HG03342 (cell line): ENCODE results near the gene SCAF8.
"Not testable (repeated sequence)": the region's sequence is repeated elsewhere in the genome, so short reads cannot be mapped to it uniquely, and the experiment has no call there.

Source experiments
- ATAC-seq: cut with Tn5 transposase; IDR thresholded peaks from one replicate; pipeline ENCODE4 v1.9.1; 2021; ENCODE audit warnings: mild to moderate bottlenecking, moderate library complexity; ENCODE audit not compliant: unreplicated experiment

SCAF8 gene, protein sequence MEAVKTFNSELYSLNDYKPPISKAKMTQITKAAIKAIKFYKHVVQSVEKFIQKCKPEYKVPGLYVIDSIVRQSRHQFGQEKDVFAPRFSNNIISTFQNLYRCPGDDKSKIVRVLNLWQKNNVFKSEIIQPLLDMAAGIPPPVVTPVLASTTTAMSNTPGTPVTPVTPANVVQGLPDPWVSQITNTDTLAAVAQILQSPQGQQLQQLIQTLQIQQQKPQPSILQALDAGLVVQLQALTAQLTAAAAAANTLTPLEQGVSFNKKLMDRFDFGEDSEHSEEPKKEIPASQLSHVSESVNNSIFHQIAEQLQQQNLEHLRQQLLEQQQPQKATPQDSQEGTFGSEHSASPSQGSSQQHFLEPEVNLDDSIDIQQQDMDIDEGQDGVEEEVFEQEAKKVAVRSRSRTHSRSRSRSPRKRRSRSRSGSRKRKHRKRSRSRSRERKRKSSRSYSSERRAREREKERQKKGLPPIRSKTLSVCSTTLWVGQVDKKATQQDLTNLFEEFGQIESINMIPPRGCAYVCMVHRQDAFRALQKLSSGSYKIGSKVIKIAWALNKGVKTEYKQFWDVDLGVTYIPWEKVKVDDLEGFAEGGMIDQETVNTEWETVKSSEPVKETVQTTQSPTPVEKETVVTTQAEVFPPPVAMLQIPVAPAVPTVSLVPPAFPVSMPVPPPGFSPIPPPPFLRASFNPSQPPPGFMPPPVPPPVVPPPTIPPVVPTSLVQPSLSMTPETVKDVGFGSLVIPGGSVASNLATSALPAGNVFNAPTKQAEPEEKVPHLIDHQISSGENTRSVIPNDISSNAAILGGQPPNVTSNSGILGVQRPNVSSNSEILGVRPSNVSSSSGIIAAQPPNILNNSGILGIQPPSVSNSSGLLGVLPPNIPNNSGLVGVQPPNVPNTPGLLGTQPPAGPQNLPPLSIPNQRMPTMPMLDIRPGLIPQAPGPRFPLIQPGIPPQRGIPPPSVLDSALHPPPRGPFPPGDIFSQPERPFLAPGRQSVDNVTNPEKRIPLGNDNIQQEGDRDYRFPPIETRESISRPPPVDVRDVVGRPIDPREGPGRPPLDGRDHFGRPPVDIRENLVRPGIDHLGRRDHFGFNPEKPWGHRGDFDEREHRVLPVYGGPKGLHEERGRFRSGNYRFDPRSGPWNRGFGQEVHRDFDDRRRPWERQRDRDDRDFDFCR (N-terminal part only)

DNA sequence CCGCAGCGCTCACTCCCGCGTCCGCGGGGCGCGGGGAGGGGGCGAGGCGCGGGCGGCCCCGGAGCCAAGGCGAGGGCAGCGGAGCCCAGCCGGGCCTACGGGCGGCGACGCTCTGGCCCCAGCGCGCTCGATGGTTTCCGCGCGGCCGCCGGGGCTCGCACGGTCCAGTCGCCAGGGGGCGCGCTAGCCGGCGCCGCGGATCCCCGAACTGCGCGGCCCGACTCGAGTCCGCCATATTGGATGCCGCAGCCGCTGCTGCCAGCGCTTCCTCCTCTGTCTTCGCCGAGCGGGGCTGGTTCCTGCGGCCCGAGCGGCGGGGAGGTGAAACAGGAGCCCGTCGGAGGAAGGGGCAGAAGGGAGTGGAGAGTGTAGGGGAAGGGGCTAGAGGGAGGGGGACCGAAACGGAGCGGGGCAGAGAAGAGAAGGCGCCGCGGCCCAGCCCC lies at the start of gene SCAF8:
Gene SCAF8 (plus strand): TSS at position 234 of the 443 bp plus-strand sequence. CDS start 485 bp downstream, outside the sequence.
- peak; percentile 80 for ATAC-seq

DNA sequence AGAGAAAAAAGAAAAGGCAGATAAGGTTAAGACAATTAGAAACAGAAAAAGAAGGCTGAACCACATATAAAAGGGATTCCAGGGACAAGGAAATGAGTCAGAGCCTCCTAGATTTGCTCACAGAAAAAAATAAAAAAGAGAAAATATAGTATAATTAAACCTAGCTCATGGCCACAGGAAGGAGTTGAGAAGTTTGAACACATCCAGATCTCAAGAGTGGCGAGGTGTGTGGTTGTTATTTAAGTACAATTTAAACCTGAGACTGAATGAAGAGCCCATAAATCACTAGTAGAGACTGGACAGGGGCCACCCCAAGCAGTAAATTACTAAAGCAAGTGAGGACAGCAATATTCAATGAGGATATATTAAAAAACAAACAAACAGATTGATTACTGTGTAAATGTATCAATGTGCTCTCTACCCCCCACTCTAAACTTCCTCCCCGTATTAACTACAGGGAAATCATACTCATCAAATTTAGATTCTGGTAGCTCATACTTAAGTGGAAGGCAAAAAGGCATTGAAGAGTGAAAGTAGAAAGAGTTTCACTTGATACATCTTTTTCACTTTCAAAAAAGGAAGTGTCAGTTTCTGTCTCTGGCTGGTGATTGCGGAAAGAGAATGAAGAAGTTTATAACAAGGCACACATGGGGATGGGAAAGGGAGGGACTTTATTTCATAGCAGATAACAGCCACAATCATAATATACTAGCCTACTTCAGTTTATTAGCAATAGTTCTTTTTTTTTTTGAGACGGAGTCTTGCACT lies 49.3 kb upstream of the SCAF8 start:
- ATAC-seq: peak; percentile 92

DNA sequence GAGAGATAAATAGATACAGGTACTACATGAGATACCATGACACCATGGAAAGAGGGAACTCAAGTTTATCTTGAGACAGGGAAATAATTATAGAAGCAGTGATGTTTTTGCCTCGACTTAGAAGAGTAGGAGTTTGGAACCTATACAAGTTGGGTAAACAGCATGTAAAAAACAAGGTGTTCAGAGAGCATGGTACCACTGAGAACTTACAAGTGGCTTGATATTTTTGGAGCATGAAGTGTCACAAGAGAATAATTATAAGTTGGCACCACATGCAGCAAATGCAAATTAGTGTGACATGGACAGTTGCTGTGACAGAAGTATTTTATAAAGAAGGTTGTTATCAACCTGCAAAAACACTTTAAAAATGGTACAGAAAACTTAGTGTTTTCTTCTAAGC lies 47.1 kb upstream of the SCAF8 start:
- ATAC-seq: no peak

DNA sequence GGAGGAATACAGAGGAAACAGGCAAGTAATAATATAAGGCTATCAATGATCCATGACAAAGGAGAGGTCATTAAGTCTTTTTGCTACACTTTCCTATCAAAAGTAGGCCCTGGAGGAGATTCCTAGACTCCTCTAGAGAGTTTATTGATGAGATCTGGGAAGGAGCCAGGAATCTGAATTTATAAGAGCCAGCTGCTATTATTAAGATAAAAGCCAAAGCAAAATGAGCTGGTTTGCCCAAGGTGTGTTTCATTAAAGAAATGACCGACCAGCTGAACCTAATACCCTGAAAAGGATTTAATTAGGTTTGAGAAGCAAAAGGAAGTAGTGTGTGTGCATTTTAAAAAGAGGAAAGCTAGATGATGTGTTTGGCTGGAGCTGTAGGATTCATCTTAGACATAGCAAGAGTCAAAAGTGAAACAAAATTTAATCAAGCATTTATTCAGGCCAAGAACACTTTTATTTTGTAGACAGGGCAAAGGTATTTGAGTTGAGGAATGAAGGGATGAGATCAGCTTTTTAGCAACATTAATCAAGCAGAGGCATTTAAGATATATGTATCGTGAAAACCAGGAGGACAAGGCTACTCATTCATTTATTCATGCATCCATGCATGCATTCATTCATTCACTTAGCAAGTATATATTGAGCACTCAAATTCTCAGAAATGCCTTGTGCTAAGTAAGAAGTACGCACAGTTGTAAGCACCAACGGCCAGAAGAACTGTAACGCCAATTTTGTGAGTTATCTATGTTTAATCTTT lies 43.5 kb upstream of the SCAF8 start:
- ATAC-seq: no peak

DNA sequence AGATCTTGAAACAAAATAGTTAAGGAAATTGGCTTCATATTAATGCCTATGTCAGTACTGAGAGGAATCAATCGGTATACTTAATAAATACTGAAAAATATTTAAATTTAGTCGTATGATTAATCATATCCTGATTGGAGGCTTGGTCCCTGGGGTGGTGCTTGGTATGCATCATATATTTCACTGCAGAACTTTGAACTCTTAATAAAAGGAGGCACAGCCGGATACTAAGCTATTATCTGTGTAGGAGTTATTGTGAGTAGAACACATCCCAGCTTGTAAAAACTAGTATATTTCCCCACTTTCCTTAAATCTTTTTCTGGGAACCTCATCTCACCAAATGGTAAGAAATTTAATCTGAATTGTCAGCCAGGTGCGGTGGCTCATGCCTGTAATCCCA lies 42.4 kb upstream of the SCAF8 start:
- ATAC-seq: no peak

DNA sequence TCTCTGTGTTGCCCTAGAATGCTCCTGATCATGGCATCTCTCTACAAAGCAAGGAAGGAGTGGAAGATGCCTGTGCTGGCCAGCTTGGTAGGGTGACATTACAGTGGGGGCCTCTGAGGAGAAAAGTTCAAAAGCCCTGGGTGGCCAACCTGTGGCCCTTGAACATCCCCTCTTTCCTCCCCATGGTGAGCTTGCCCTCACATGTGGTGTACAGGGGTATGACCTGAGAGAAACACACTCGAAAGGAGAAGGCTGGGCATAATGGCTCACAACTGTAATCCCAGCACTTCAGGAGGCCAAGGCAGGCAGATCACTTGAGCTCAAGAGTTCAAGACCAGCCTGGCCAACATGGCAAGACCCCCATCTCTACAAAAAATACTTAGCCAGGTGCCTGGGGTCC lies 36.6 kb upstream of the SCAF8 start:
- ATAC-seq: no peak

DNA sequence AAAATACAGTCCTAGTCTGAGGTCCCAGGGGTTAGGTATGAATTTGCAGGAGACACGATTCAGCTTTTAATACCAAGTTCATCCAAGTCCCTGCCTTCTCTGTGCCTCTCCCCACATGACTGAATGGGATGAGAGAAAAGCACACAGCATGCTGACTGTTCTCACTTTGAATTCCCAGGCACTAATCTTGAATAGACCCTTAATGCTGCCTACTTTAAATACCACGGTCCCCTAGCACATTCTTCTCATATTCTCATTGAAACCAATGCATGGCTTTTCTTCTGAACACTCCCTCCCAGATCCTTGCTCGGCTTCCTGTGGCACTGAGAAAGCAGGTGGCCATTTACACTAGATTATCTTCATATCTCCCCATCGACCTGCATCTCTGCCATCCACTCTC lies 30.1 kb upstream of the SCAF8 start:
- ATAC-seq: no peak

DNA sequence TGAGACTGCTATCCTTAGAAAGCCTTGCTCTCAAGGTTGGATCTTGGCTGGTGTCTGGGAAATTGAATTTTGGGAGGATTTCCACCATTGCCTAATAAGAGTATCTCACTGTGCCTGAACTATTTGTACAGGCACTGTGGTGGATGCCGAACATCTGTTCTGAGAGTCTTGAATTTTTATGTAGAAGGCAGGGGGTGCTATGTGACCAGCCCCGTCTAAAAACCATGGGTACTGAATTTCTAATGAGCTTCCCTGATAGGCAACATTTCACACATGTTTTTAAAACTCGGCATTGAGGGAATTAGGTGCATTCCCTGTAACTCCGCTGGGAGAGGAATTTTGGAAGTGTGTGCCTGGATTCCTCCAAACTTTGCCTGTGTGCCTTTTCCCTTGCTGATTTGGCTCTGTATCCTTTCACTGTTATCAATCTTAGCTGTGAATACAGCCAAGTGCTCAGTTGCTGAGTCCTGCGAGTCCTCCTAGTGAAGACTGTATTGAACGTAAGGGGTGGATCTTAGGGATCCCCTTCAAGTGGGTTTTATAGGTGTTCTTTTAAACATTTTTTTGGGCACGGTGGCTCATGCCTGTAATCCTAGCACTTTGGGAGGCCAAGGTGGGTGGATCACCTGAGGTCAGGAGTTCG lies 27.6 kb upstream of the SCAF8 start:
- no peak for ATAC-seq

DNA sequence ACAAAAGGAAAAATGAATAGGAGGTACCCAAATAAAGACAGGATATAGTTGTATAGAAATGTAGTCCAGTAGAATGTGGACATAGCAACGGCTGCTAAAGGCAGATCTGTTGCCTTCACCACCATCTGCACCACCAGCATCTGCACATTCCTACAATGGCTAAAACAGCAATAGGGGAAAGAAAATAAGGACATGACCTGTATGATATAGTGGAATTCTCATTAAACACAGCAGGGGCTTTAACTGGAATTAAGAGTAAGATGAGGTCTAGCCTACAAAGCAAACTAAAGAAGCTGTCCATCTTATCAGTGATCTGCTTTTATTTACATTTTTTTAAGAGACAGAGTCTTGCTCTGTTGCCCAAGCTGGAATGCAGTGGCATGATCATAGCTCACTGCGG lies 26.8 kb upstream of the SCAF8 start:
- ATAC-seq: no peak

DNA sequence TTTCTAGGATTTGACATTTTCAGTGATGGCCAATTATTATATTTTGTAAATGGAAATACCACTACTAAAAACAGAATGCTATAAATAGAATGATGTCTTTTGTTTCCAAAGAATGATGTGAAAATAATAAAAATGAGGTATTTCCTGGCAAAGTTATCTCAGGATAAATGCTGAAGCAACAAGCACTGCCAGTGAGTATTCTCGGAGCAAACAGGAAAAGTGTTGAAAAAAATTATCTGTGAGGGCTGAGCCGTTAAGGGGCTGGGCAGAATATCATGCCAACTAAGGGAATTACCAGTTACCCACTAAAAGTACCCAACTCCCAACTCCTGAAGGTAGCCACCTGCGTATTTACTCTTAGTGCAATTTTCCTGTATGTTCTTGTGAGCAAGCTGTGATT lies 23.6 kb upstream of the SCAF8 start:
- ATAC-seq: no peak

DNA sequence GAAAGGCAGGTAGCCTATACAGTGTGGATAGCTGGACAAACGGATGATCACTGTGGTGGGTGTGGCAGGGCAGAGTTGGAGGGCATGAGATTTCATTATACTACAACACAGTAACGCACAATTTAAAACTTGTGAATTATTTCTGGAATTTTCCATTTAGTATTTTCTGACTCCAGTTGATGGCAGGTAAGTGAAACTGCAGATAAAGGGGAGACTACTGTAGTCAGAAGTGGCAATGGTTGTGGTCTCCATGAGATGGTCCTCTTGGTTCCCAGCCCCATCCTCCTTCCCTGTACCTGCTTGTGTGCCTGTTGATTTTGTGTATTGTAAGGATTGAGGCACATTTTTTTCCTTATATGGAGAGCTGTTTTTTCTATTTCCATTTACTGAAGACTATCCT lies 22.5 kb upstream of the SCAF8 start:
- no peak for ATAC-seq

DNA sequence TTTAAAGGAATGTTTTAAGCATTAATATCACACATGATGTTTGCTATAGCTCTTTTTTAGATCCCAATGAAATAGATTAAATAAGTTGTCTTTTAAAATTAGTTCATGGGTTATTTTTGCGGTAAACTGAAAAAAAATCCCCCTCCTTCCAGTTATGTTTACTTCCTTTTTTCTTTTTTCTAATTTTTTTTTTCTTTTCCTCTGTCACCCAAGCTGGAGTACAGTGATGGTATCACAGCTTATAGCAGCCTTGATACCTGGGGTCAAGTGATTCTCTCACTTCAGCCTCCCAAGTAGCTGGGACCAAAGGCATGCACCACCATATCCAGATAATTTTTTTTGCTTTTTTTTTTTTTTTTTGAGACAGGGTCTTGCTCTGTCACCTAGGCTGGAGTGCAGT lies 17.8 kb upstream of the SCAF8 start:
- no peak for ATAC-seq

DNA sequence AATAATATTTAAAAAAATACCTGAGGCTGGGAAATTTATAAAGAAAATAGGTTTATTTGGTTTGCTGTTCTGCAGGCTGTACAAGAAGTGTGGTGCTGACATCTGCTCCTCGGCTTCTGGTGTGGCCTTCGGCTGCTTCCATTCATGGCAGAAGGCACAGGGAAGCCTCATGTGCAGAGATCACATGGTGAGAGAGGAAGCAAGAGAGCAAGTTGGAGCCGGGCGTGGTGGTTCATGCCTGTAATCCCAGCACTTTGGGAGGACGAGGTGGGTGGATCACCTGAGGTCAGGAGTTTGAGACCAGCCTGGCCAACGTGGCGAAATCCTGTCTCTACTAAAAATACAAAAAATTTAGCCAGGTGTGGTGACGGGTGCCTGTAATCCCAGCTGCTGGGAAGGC lies 16.9 kb upstream of the SCAF8 start:
- ATAC-seq: not testable (repeated sequence)

DNA sequence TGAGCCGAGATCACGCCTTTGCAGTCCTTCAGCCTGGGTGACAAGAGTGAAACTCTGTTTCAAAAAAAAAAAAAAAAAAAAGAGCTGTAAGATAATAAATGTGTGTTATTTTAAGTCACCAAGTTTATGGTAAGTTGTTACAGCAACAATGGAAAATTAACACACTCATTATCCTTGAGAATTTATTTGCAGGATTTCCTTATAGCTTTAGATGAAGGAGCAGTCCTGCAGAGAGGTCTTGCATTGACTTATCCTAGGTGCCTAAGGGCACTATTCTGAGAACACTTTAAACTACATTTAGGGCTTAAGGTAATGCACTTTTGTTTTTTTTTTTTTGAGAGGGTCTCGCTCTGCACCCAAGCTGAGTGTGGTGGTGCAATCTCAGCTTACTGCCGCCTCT lies 13.8 kb upstream of the SCAF8 start:
- no peak for ATAC-seq

DNA sequence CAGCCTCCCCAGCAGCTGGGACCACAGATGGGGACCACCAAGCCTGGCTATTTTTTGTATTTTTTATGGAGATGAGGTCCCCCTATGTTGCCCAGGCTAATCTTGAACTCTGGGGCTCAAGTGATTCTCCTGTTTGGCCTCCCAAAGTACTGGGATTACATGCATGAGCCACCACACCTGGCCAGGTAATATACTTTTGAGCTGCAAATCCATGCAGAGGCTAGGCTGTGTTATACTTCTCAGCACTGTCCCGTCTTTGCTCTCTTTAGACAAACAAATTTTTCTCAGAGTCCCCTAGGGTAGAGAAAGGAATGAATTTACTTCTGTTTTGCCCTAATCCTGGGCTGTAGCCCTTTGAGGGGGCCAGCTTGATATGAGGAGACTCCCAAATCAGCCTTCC lies 13.4 kb upstream of the SCAF8 start:
- ATAC-seq: no peak

DNA sequence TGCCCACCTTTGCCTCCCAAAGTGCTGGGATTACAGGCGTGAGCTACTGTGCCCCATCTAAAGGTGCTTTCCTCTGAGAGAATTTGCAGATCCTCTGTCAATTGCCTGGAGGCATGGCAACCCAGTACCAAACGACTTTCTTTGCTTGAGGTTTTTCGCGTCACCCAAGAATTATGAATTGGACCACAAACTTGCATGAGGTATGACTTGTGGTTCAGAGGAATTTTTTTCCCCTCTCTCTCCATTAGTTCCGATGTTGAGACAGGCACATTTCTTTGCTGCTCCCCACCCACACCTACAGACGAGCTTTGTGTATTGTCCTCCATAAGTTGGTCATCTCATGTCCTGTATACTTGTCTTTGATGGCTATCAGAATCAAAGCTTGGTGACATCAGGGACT lies 11.8 kb upstream of the SCAF8 start:
- ATAC-seq: no peak

DNA sequence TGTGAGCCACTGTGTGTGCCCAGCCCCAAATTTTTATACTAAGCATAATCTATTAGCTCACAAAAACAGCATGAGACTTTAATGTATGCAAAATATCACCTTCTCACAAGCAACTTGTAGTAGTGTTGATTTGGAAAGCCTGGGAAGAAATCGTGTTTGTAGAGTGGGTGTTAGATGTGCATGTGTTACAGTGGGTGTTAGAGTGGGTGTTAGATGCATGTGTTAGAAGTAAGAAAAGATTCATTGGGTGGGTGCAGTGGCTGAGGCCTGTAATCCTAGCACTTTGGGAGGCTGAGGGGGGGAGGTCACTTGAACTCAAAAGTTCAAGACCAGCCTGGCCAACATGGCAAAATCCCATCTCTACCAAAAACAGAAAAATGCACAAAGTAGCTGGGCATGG lies 6.3 kb upstream of the SCAF8 start:
- ATAC-seq: no peak

DNA sequence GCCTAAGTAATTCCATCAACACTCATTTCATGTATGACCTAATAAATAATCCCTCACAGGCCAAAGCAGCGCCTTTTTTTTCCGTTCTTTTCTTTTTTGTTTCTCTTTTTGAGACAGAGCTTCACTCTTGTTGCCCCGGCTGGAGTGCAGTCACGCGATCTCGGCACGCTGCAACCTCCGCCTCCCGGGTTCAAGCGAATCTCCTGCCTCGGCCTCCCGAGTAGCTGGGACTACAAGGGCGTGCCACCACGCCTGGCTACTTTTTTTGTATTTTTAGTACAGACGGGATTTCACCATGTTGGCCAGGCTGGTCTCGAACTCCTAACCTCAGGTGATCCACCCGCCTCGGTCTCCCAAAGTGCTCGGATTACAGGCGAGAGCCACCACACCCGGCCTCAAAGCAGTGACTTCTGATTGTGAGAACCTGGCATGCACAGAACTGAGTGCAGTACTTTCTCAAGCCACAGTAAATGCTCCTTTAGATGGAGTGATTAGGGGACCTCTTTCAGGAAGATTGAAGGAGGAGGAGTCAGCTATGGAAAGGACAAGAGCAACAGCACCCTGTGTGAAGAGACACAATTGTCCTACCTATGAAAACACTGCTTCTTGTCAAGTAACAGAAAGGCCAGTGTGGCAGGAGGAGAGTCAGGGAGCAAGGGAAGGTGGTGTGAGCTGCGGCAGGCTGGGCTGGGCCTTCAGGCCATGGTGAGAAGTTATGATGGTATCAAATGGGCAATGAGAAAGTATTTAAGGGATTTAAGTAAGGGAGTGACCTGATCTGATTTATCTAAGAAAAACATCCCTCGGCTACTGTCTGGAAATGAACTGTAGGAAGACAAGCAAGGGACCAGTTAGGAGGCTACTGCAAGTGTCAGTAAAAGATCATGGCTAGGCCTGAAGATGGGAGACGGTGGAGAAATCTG lies 1.7 kb upstream of the SCAF8 start:
- no peak for ATAC-seq
